Heart left ventricle (tissue), 16 donors: ENCODE results near the gene RUNX2. TPM values are rescaled to one million over a fixed set of nuclear protein-coding genes. Genes with fewer than 3 reads are reported as not detected.

Source experiments
- ATAC-seq, 4 donors: fragments of 200-7000 bp; cut with Tn5 transposase; one replicate each; pipeline ENCODE4 v1.9.1; 2020 to 2022; ENCODE audit warnings: moderate library complexity in 4 of 4, mild to moderate bottlenecking in 3 of 4, moderate number of reproducible peaks in 1 of 4
- DNase-seq, 5 donors: peaks; one replicate each; pipeline ENCODE4 v3.0.0-alpha.2; 2020
- H3K27ac ChIP-seq, 12 donors: fragments of 200-600 bp; sonication (generic) in 4 of 12; one replicate each; pipeline versions ENCODE4 v1.5.0 to v1.8.0; 2016 to 2022; ENCODE audit warnings: mild to moderate bottlenecking in 2 of 12
- H3K27me3 ChIP-seq, 9 donors: fragments of 200-600 bp; sonication (generic) in 2 of 9; one replicate each; pipeline versions ENCODE4 v1.5.1 to v1.8.0; 2016 to 2022; ENCODE audit warnings: mild to moderate bottlenecking in 3 of 9
- H3K36me3 ChIP-seq, 9 donors: fragments of 200-600 bp; sonication (generic) in 2 of 9; one replicate each; pipeline versions ENCODE4 v1.5.0 to v1.8.0; 2018 to 2022; ENCODE audit warnings: mild to moderate bottlenecking in 2 of 9
- H3K4me1 ChIP-seq, 12 donors: fragments of 200-600 bp; sonication (generic) in 4 of 12; one replicate each; pipeline versions ENCODE4 v1.5.0 to v1.8.0; 2016 to 2022; ENCODE audit warnings: mild to moderate bottlenecking in 3 of 12
- H3K4me3 ChIP-seq, 12 donors: fragments of 200-600 bp; sonication (generic) in 4 of 12; one replicate each; pipeline versions ENCODE4 v1.5.0 to v1.8.0; 2017 to 2022; ENCODE audit warnings: mild to moderate bottlenecking in 9 of 12, moderate library complexity in 4 of 12
- H3K9me3 ChIP-seq, 12 donors: fragments of 200-600 bp; sonication (generic) in 4 of 12; one replicate each; pipeline versions ENCODE4 v1.5.0 to v1.8.0; 2016 to 2022; ENCODE audit warnings: mild to moderate bottlenecking in 1 of 12
- POLR2A ChIP-seq, 2 donors: fragments of 450-650 bp; IDR thresholded peaks; one replicate each; pipeline ENCODE4 v1.6.1; 2017; ENCODE audit warnings: antibody characterized with exemption in 2 of 2, mild to moderate bottlenecking in 2 of 2, moderate library complexity in 2 of 2
- WGBS, 4 donors: extraction: QIAGEN DNeasy Blood & Tissue Kit in 2 of 4; methylation state at CpG; one replicate each; pipeline versions ENCODE4 v1.1.5 to v1.1.7; 2013 to 2018; 5-methylcytosine and 5-hydroxymethylcytosine counted together
- intact Hi-C, 10 donors: fragments of 100-400 bp; cut with DNase I; formaldehyde crosslinking; loops; one replicate each; pipeline versions ENCODE4 v1.11.1 to v1.14.2; 2022
- polyA plus RNA-seq, 2 donors: library from polyadenylated mRNA; stranded (reverse); fragments of 200-250 nt; gene quantifications; one replicate each; pipeline ENCODE4 v1.2.3, GENCODE V29; 2013
- total RNA-seq, 9 donors: library from RNA; depleted of rRNA in 2 of 9; stranded (reverse); fragments of >200 nt in 2 of 9; fragmentation: NEBNext Ultra II Directional in 3 of 9; extraction: Animal tissue kit (Norgen Biotek cat#: 25700) in 3 of 9; gene quantifications; one replicate each; pipeline versions ENCODE4 v1.1.0 to v1.2.4, GENCODE V29; 2016 to 2023
- TF ChIP-seq, protein P1 (sequence below), 12 donors: fragments of 200-600 bp; sonication (generic) in 4 of 12; IDR thresholded peaks; one replicate each; pipeline versions ENCODE4 v1.5.0 to v1.8.0; 2018 to 2022; ENCODE audit warnings: antibody characterized with exemption in 12 of 12, mild to moderate bottlenecking in 5 of 12
- donor health status: ischemic (EF 13 %, LVEDD 7.1; RV severe dilation, severe dysfunction).
- donor health status: healthy with polysubstance abuse.
- donor health status: DM: no; HTN: yes; CAD: no.
- donor health status: DM: no; HTN: no; CAD: no.
- donor health status: ischemic (EF 25% LVEDD 6.9; RV normal size, moderate dysfunction).
- donor health status: ischemic (EF 25% LVEDD 5.7; RV mildly dilated, moderate dysfunction).
- donor health status: healthy.
- donor health status: DM: yes; HTN: yes; CAD: no.
- donor health status: ischemic (EF 35%, LVEDD 5.7; RV mildly dilated, moderate dysfunction).
- donor health status: nonischemic (EF 11% LVEDD 7.7; RV severe dilation, severe dysfunction).
- donor health status: DM: yes; HTN: yes; CAD: no.
- donor health status: PGD.
- donor health status: ischemic (EF 29% LVEDD 5.4; RV normal size, mild dysfunction).
- donor health status: nonischemic (EF 23%, LVEDD 6.1; RV moderate dilation, normal function).

RUNX2 gene
- total and polyA plus RNA-seq, 11 donors: 0.37 to 3.1 (median 2.0) TPM

- H3K9me3 ChIP-seq: no peaks in the 10 kb centered on the region
- H3K4me1 ChIP-seq: no peaks in the 10 kb centered on the region
- 89 to 92% (median 90%) methylated on average over 9 of the region's 9 CpGs for WGBS, 4 donors
- no peaks in the 10 kb centered on the region for H3K27me3 ChIP-seq
- intact Hi-C loops: no loop called here
- peaks cover 0 to 7% (median 0%) of the 10 kb centered on the region in 9 donors for H3K36me3 ChIP-seq
- no peak overlapping the region for H3K4me3 ChIP-seq
- TF ChIP-seq, protein P1, sequence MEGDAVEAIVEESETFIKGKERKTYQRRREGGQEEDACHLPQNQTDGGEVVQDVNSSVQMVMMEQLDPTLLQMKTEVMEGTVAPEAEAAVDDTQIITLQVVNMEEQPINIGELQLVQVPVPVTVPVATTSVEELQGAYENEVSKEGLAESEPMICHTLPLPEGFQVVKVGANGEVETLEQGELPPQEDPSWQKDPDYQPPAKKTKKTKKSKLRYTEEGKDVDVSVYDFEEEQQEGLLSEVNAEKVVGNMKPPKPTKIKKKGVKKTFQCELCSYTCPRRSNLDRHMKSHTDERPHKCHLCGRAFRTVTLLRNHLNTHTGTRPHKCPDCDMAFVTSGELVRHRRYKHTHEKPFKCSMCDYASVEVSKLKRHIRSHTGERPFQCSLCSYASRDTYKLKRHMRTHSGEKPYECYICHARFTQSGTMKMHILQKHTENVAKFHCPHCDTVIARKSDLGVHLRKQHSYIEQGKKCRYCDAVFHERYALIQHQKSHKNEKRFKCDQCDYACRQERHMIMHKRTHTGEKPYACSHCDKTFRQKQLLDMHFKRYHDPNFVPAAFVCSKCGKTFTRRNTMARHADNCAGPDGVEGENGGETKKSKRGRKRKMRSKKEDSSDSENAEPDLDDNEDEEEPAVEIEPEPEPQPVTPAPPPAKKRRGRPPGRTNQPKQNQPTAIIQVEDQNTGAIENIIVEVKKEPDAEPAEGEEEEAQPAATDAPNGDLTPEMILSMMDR (IDR thresholded peaks at IDR 0.05): no peak
- H3K27ac ChIP-seq: no peak overlapping the region
- DNase-seq (no peak), ATAC-seq (no peak)
Measured at GRCh38 chr6:45513213-45513618, 185.1 kb downstream of the RUNX2 start.

DNA sequence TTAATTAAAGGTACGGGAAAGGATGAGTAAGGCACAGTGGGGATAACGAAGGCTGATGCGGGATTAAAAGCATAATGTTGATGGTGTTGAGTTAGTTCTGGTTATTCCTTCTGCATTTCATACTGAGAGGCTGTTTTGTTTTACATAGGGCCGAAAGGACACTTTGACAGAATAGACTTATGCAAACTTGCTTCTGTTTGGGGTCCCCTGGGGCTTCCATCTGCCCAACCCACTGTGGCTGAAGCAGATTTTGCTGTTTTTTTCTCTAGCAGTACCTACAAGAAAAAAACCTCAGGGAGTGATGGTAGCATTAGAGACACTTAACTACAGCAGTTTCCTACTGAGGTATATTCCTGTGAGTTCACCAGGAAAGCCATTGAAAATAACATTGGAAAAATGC is 185.7 kb downstream of the RUNX2 start:
- no peak overlapping the region for H3K27ac ChIP-seq
- intact Hi-C loops: no loop called here
- no peak for ATAC-seq
- TF ChIP-seq POLR2A (IDR thresholded peaks at IDR 0.05): no peak
- TF ChIP-seq, protein P1 (IDR thresholded peaks at IDR 0.05): no peak
- no peaks in the 10 kb centered on the region for H3K27me3 ChIP-seq
- WGBS, 4 donors: 90 to 94% (median 92%) methylated on average over 4 of the region's 4 CpGs
- DNase-seq: no peak
- H3K9me3 ChIP-seq: no peaks in the 10 kb centered on the region
- H3K36me3 ChIP-seq: peaks cover 0 to 7% (median 0%) of the 10 kb centered on the region in 9 donors
- no peak overlapping the region for H3K4me3 ChIP-seq
- no peaks in the 10 kb centered on the region for H3K4me1 ChIP-seq

DNA sequence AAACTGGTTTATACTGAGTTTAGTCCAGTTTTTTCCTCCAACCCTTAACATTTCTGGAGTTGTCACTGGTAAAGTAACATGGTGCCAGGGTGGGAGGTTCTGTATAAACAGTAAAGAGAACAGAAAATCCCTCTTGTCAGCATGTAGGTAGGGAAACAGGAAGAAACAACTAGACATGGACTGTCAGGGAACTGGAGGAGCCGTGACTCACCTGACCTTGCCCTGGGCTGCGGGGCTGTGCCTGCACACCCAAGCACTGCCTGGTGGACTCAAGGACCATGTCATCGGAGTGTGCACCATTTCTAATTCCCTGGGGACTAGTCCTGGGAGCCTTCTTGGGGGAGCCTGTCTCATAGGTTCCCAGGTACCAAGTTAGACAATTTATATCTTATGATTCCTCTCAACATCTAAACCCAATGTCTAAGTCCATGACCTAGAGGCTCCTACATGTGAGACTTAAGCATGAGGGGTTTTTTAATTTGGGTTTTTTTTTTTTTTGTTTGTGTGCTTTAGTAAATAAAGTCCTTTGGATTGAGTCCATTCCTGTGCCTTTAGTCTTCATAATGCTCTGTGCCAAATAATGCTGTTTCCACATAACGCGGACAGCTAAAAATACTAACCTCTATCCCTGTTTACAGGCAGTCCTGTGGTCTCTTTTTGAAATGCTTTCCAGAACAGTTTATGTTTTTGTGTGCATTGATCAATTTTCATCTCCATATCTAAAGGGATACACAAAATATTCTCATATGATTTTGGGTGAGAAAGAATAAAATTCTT is 186.5 kb downstream of the RUNX2 start:
- Histone ChIP-seq H3K9me3 (no peaks in the 10 kb centered on the region), H3K27ac (no peak overlapping the region), H3K27me3 (no peaks in the 10 kb centered on the region), H3K4me1 (no peaks in the 10 kb centered on the region), H3K36me3 (peaks cover 0 to 7% (median 0%) of the 10 kb centered on the region in 9 donors), H3K4me3 (no peak overlapping the region)
- ATAC-seq (no peak), DNase-seq (no peak)
- 80 to 93% (median 87%) methylated on average over 5 of the region's 5 CpGs for WGBS, 4 donors
- TF ChIP-seq POLR2A (IDR thresholded peaks at IDR 0.05): no peak
- TF ChIP-seq, protein P1 (IDR thresholded peaks at IDR 0.05): no peak
- intact Hi-C loops: no loop called here

- H3K27me3 ChIP-seq: no peaks in the 10 kb centered on the region
- H3K4me3 ChIP-seq: no peak overlapping the region
- ATAC-seq (no peak), DNase-seq (no peak)
- intact Hi-C loops: no loop called here
- TF ChIP-seq POLR2A (IDR thresholded peaks at IDR 0.05): no peak
- TF ChIP-seq, protein P1 (IDR thresholded peaks at IDR 0.05): no peak
- no peaks in the 10 kb centered on the region for H3K9me3 ChIP-seq
- no peak overlapping the region for H3K27ac ChIP-seq
- no peaks in the 10 kb centered on the region for H3K4me1 ChIP-seq
- 78 to 85% (median 81%) methylated on average over 4 of the region's 4 CpGs for WGBS, 4 donors
- no peaks in the 10 kb centered on the region for H3K36me3 ChIP-seq
Measured at GRCh38 chr6:45518013-45518720, 190.0 kb downstream of the RUNX2 start.
